ENCODE measurements around the gene LRRC9.

DNA sequence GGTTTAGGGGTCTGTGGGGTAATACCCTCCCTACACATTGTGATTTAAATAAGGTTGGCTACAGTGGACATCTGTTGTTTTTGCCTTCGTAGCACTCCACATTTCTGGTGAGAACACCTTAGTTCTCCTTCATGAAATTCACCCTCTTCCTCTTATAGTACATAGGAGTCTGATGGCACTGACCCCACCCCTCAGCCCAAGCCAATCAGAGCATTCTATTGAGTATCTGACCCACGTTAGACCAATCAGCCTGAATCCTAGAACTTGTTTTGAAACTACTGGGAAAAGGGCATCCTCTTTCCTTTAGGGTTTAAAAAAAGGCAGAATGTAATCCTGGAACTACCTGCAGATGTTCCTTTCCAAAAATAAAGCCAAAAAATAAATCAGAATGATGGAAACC lies 15.8 kb upstream of the LRRC9 start:
- TF ChIP-seq, protein P1, sequence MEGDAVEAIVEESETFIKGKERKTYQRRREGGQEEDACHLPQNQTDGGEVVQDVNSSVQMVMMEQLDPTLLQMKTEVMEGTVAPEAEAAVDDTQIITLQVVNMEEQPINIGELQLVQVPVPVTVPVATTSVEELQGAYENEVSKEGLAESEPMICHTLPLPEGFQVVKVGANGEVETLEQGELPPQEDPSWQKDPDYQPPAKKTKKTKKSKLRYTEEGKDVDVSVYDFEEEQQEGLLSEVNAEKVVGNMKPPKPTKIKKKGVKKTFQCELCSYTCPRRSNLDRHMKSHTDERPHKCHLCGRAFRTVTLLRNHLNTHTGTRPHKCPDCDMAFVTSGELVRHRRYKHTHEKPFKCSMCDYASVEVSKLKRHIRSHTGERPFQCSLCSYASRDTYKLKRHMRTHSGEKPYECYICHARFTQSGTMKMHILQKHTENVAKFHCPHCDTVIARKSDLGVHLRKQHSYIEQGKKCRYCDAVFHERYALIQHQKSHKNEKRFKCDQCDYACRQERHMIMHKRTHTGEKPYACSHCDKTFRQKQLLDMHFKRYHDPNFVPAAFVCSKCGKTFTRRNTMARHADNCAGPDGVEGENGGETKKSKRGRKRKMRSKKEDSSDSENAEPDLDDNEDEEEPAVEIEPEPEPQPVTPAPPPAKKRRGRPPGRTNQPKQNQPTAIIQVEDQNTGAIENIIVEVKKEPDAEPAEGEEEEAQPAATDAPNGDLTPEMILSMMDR (IDR thresholded peaks at IDR 0.05), result no peak
- TF ChIP-seq POLR2A (IDR thresholded peaks at IDR 0.05), result no peak
